K562 (cell line): ENCODE measurements around the gene DPH1. TPM values are rescaled to one million over a fixed set of nuclear protein-coding genes. Genes with fewer than 3 reads are reported as not detected.

Experiments
- ATAC-seq: fragments of 200-7000 bp; cut with Tn5 transposase; 3 replicates; pipeline ENCODE4 v1.9.1; 2020; ENCODE audit warnings: moderate library complexity
- BruUV-seq: library from RNA; stranded (reverse); fragments of 400-500 nt; replicated peaks from 2 replicates; lab custom pipeline; 2021; lab: Mats Ljungman, UMichigan
- CTCF ChIA-PET: fragments of 300-600 bp; formaldehyde crosslinking; extraction: SDS; loops from one replicate; lab custom pipeline; 2021; ENCODE audit warnings: low intra/inter-chr PET ratio; lab: Yijun Ruan, JAX
- POLR2A ChIA-PET: fragments of 300-600, 350-650 bp; sonication (Branson Sonifier 250); formaldehyde crosslinking; extraction: SDS; loops from one replicate; lab custom pipeline; 2021; ENCODE audit warnings: antibody characterized with exemption, inconsistent platforms; lab: Yijun Ruan, JAX
- DNase-seq, 4 experiments: peaks; one replicate each; pipeline versions ENCODE4 v3.0.0 to v3.0.0-alpha.2; 2011 to 2018; ENCODE audit warnings: low spot score in 3 of 4, mixed read lengths in 3 of 4; ENCODE audit errors: extremely low read depth in 1 of 4
- FAIRE-seq: peaks from 2 replicates; lab custom pipeline; 2011; peaks lifted over from hg19 to GRCh38; lab: Jason Lieb, UNC
- H2AFZ ChIP-seq: 2 replicates; pipeline ENCODE4 v1.6.0; 2011; ENCODE audit warnings: low read depth, low read length, control low read depth, inconsistent platforms
- H3K27ac ChIP-seq: fragments of 200-600 bp; 3 replicates; pipeline ENCODE4 v1.8.0; 2011; ENCODE audit warnings: low read depth, mild to moderate bottlenecking, control low read depth, inconsistent platforms, low read length, moderate library complexity, mixed read lengths; ENCODE audit errors: extremely low read depth
- H3K27me3 ChIP-seq, 2 experiments: fragments of 300-600 bp in 1 of 2; 2 replicates in 1 of 2; 3 replicates in 1 of 2; pipeline versions ENCODE4 v1.6.0 to v1.8.0; 2011; ENCODE audit warnings: inconsistent platforms in 2 of 2, low read length in 2 of 2, mild to moderate bottlenecking in 1 of 2, mixed read lengths in 1 of 2, moderate library complexity in 1 of 2; ENCODE audit not compliant: control insufficient read depth in 2 of 2, insufficient read depth in 2 of 2
- H3K36me3 ChIP-seq: fragments of 300-600 bp; 3 replicates; pipeline ENCODE4 v1.8.0; 2011; ENCODE audit warnings: mild to moderate bottlenecking, low read length, inconsistent platforms; ENCODE audit not compliant: control insufficient read depth, insufficient read depth
- H3K4me1 ChIP-seq, 2 experiments: fragments of 200-600 bp in 1 of 2; replicated peaks in 1 of 2; 2 replicates in 1 of 2; 3 replicates in 1 of 2; pipeline versions ENCODE4 v1.5.1 to v1.8.0; 2011; ENCODE audit warnings: inconsistent platforms in 2 of 2, low read length in 2 of 2, mild to moderate bottlenecking in 1 of 2, mixed read lengths in 1 of 2, moderate library complexity in 1 of 2; ENCODE audit not compliant: control insufficient read depth in 2 of 2, insufficient read depth in 2 of 2
- H3K4me2 ChIP-seq: 2 replicates; pipeline ENCODE4 v1.6.1; 2011; ENCODE audit warnings: low read length, control low read depth, inconsistent platforms, mixed read lengths; ENCODE audit not compliant: insufficient read depth
- H3K4me3 ChIP-seq: fragments of 200-600 bp; sonication (generic), shearing (Covaris generic); 2 replicates; pipeline ENCODE4 v1.5.1; 2016; ENCODE audit warnings: control low read depth, inconsistent platforms
- H3K79me2 ChIP-seq: fragments of 200-600 bp; 3 replicates; pipeline ENCODE4 v1.8.0; 2011; ENCODE audit warnings: low read length, inconsistent platforms; ENCODE audit not compliant: control insufficient read depth, insufficient read depth
- H3K9ac ChIP-seq, 2 experiments: 2 replicates each; pipeline versions ENCODE4 v1.6.0 to v1.6.1; 2011; ENCODE audit warnings: low read depth in 2 of 2, low read length in 2 of 2, control low read depth in 1 of 2, inconsistent platforms in 1 of 2, mild to moderate bottlenecking in 1 of 2, mixed read lengths in 1 of 2; ENCODE audit not compliant: insufficient read depth in 1 of 2
- H3K9me1 ChIP-seq: one replicate; pipeline ENCODE4 v1.6.0; 2011; ENCODE audit warnings: inconsistent platforms, mild to moderate bottlenecking, low read length, moderate library complexity; ENCODE audit not compliant: control insufficient read depth, insufficient read depth
- H3K9me3 ChIP-seq: replicated peaks from 2 replicates; pipeline ENCODE4 v1.5.1; 2011; ENCODE audit warnings: low read depth, low read length, inconsistent platforms; ENCODE audit not compliant: control insufficient read depth, insufficient read depth
- H4K20me1 ChIP-seq: replicated peaks from 2 replicates; pipeline ENCODE4 v1.6.1; 2011; ENCODE audit warnings: low read length, inconsistent platforms, mixed read lengths; ENCODE audit not compliant: control insufficient read depth, insufficient read depth
- BCL6 ChIP-seq: fragments of 250-450 bp; sonication (Bioruptor Pico); IDR thresholded peaks from 2 replicates; pipeline ENCODE4 v1.4.0; 2020
- BRF1 ChIP-seq: IDR thresholded peaks from 3 replicates; pipeline ENCODE4 v1.6.1; 2011; ENCODE audit warnings: borderline replicate concordance, mild to moderate bottlenecking; ENCODE audit not compliant: insufficient read length; ENCODE audit errors: extremely low read depth
- CTBP1 ChIP-seq: fragments of 450-650 bp; IDR thresholded peaks from 2 replicates; pipeline ENCODE4 v1.6.1; 2016; ENCODE audit warnings: borderline replicate concordance
- ESRRA ChIP-seq: fragments of 450-650 bp; IDR thresholded peaks from 2 replicates; pipeline ENCODE4 v1.6.1; 2014; ENCODE audit warnings: low read depth, mild to moderate bottlenecking, moderate library complexity, borderline replicate concordance
- MAFG ChIP-seq: fragments of 450-650 bp; conservative IDR thresholded peaks from 2 replicates; pipeline ENCODE4 v1.6.1; 2016; ENCODE audit warnings: missing genetic modification characterization, missing compliant biosample characterization
- ZFPM2 ChIP-seq: fragments of 250-450 bp; sonication (Bioruptor Pico); IDR thresholded peaks from 2 replicates; pipeline ENCODE4 v1.5.1; 2022; ENCODE audit warnings: mild to moderate bottlenecking
- ZNF146 ChIP-seq: IDR thresholded peaks from one replicate; pipeline ENCODE4 v1.6.1; 2018; ENCODE audit warnings: missing compliant biosample characterization; ENCODE audit not compliant: unreplicated experiment
- WGBS: fragments of 100-300 bp; shearing (Covaris generic); methylation state at CpG from one replicate; pipeline ENCODE4 v1.1.6; 2016; ENCODE audit warnings: low coverage, mixed read lengths; ENCODE audit not compliant: insufficient coverage; ENCODE audit errors: missing lambda C conversion rate; 5-methylcytosine and 5-hydroxymethylcytosine counted together
- in situ Hi-C: fragments of 300-500 bp; cut with MboI; formaldehyde crosslinking; loops from 4 replicates; pipeline ENCODE4 v1.15.0; 2018; ENCODE audit warnings: inconsistent platforms, mixed read lengths
- intact Hi-C: fragments of 100-400 bp; cut with micrococcal nuclease; formaldehyde crosslinking; loops from 2 replicates; pipeline ENCODE4 v1.14.2; 2022
- polyA plus RNA-seq, 8 experiments: library from polyadenylated mRNA; depleted of rRNA in 4 of 8; stranded (reverse) in 5 of 8; unstranded in 3 of 8; fragments of >200 nt; fragmentation: Nextera tagmentation in 2 of 8; fragmentation: Illumina TruSeq in 1 of 8; extraction: Ambion mirVana in 2 of 8; extraction: Trizol in 1 of 8; gene quantifications; 2 replicates each; pipeline versions ENCODE4 v1.2.1 to v1.2.3, GENCODE V29; 2011 to 2014; ENCODE audit warnings: inconsistent platforms in 1 of 8, missing spikeins in 1 of 8
- total RNA-seq, 7 experiments: library from RNA; depleted of rRNA in 6 of 7; stranded (reverse); fragments of >200 nt in 6 of 7; fragmentation: Illumina TruSeq in 2 of 7; extraction: Trizol in 2 of 7; gene quantifications; 2 replicates each; pipeline versions ENCODE4 v1.2.1 to v1.2.3, GENCODE V29; 2011 to 2021; ENCODE audit warnings: low replicate concordance in 1 of 7
- TF ChIP-seq, protein P1 (sequence below): sonication (generic); formaldehyde crosslinking; IDR thresholded peaks from 2 replicates; pipeline ENCODE4 v1.4.0; 2020; ENCODE audit warnings: mild to moderate bottlenecking, missing genetic modification reagents
- TF ChIP-seq, protein P2 (sequence below): fragments of 250-450 bp; sonication (Bioruptor Pico); IDR thresholded peaks from 2 replicates; pipeline ENCODE4 v1.9.0; 2021; ENCODE audit warnings: mild to moderate bottlenecking, inconsistent platforms

The DPH1 gene
- total and polyA plus RNA-seq, 9 of the 15 experiments (the other 6 are each of a cell fraction or from before 2014, with no cell fraction given) = 0.42 to 40.6 (median 20.2) TPM

GRCh38 chr17:2076087-2076984 lies 46.4 kb downstream of the DPH1 start:
- H3K9ac ChIP-seq = peak overlapping the region in 1 of 2 experiments; percentile 43; a peak in 1 of 4 replicates
- H2AFZ ChIP-seq = no peak overlapping the region
- FAIRE-seq = no peak
- TF ChIP-seq, protein P1, sequence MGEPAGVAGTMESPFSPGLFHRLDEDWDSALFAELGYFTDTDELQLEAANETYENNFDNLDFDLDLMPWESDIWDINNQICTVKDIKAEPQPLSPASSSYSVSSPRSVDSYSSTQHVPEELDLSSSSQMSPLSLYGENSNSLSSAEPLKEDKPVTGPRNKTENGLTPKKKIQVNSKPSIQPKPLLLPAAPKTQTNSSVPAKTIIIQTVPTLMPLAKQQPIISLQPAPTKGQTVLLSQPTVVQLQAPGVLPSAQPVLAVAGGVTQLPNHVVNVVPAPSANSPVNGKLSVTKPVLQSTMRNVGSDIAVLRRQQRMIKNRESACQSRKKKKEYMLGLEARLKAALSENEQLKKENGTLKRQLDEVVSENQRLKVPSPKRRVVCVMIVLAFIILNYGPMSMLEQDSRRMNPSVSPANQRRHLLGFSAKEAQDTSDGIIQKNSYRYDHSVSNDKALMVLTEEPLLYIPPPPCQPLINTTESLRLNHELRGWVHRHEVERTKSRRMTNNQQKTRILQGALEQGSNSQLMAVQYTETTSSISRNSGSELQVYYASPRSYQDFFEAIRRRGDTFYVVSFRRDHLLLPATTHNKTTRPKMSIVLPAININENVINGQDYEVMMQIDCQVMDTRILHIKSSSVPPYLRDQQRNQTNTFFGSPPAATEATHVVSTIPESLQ (CRISPR knock-in tag) = no peak
- TF ChIP-seq ESRRA (no peak), BRF1 (no peak), ZNF146 (CRISPR knock-in tag) (no peak), CTBP1 (no peak), BCL6 (CRISPR knock-in tag) (no peak), MAFG (tag) (no peak), ZFPM2 (CRISPR knock-in tag) (no peak)
- TF ChIP-seq, protein P2, sequence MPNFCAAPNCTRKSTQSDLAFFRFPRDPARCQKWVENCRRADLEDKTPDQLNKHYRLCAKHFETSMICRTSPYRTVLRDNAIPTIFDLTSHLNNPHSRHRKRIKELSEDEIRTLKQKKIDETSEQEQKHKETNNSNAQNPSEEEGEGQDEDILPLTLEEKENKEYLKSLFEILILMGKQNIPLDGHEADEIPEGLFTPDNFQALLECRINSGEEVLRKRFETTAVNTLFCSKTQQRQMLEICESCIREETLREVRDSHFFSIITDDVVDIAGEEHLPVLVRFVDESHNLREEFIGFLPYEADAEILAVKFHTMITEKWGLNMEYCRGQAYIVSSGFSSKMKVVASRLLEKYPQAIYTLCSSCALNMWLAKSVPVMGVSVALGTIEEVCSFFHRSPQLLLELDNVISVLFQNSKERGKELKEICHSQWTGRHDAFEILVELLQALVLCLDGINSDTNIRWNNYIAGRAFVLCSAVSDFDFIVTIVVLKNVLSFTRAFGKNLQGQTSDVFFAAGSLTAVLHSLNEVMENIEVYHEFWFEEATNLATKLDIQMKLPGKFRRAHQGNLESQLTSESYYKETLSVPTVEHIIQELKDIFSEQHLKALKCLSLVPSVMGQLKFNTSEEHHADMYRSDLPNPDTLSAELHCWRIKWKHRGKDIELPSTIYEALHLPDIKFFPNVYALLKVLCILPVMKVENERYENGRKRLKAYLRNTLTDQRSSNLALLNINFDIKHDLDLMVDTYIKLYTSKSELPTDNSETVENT = no peak
- TF ChIP-seq, all 486 proteins: peak for 0
- Histone ChIP-seq H3K27ac (no peak overlapping the region), H3K4me2 (no peak overlapping the region), H3K27me3 (no peaks in the 10 kb centered on the region), H3K36me3 (peaks cover 16% of the 10 kb centered on the region; the same call in 2 of the 3 replicates), H4K20me1 (no peaks in the 10 kb centered on the region), H3K4me1 (peaks cover 0 to 4% of the 10 kb centered on the region in 2 experiments; a peak in 1 of 5 replicates), H3K9me3 (no peaks in the 10 kb centered on the region), H3K79me2 (no peaks in the 10 kb centered on the region), H3K4me3 (no peak overlapping the region), H3K9me1 (no peaks in the 10 kb centered on the region)
- ATAC-seq (no peak), DNase-seq (no peak)
- WGBS = 80% methylated on average over 15 of the region's 17 CpGs
- in situ Hi-C loops (no loop called here), intact Hi-C loops (no loop called here)
- ChIA-PET CTCF (no interaction called here), POLR2A (interaction anchor here (0.5 to 0.9 kb wide), 3 partner anchors 8 to 211 kb away, joined by 3 to 4 read pairs (median 3); no protein-coding TSS in a partner anchor)
- no TSS peak for BruUV-seq
